HG03565 (cell line): ENCODE data around the gene DIPK1A.
"Not testable (repeated sequence)": the region's sequence is repeated elsewhere in the genome, so short reads cannot be mapped to it uniquely, and the experiment has no call there.

Experiments
- ATAC-seq: cut with Tn5 transposase; IDR thresholded peaks from one replicate; pipeline ENCODE4 v1.9.1; 2021; ENCODE audit warnings: mild to moderate bottlenecking, moderate library complexity; ENCODE audit not compliant: unreplicated experiment

DIPK1A gene

DNA sequence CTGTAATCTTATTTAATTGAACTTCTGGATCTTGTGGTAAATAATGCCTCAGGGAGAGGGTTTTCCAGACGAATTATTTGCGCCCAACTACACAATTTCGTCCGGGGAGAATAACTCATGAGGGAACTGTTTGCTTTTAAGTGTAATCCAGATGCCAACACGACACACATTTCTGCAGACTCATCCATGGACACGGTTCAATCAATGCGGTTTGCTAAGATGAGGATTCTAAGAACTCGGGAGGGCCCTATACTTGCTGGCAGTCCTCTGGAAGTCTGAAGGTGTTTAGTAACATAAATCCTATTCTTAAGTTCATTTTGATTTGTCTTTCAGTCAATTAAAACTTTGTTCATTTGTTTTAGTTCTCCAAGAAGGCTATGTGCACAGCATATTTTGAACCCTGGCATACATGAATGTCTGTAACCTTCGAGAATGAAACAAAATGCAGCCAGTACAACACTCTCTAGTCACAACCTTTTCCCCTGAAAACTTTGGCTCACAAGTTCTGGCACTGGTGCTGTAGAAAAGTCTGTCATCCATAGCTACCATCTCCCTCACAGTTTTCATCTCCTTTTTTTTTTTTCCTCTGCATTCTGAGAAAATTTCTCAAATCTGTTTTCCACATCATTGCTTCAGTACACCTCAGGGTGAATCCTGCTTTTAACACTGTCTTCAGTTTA, 38.8 kb downstream of the DIPK1A start:
- ATAC-seq: no peak

- ATAC-seq: no peak
These were observed 39.9 kb downstream of the DIPK1A start for GRCh38 chr1:92921031-92922023.

- no peak for ATAC-seq
These were observed 44.4 kb downstream of the DIPK1A start for GRCh38 chr1:92916899-92917298.

GRCh38 chr1:92915547-92915946, 45.7 kb downstream of the DIPK1A start:
- no peak for ATAC-seq

DNA sequence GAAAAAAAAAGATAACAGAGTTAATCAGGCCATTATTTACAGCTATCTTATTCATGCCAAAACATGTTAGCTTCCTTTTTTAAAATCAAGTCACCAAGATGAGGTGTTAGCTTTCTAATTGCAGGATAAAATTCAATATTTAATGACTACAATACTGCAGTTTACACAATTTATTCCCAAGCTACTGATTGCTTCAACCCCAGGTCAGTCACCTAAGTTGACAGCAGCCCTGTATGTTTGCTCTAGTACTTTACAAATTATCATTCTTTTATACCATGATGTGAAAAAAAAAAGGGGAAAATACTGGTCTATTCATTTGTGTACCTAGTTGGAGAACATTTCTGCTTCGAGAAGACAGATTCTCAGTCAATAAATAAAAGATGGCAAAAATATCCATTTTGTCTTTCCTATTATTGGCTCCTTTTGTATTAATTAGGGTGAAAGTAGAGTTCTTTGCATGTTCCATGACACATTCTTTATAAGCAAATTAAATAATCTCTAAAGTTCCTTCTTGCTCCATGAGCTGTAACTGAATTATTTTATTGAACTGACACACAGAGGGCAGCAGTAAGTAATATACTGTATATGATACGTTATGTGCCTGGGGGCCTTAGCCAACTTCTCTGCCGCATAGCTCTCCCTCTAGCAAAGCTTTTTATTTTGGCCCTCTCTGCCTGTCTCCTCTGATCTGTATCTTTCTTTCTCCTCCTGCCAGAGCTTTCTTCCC, 48.0 kb downstream of the DIPK1A start:
- no peak for ATAC-seq

DNA sequence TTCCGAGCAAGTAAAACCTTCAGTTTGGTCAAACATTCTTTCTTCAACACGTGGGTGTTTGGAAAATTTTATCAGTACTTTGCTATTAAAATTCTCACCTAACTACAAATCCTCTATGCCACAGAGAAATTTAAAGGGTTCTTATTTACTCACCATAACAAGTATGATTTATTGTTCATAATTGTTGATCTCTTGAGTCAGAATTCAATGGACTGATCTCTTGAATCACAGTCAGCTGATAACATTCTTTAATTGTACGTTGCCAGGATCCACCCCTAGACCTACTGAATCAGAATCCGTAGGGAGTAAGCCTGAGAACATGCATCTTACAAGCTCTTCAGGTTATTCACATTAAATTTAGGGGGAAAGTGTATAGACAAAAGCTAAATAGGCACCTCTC, 51.2 kb downstream of the DIPK1A start:
- ATAC-seq: no peak

DNA sequence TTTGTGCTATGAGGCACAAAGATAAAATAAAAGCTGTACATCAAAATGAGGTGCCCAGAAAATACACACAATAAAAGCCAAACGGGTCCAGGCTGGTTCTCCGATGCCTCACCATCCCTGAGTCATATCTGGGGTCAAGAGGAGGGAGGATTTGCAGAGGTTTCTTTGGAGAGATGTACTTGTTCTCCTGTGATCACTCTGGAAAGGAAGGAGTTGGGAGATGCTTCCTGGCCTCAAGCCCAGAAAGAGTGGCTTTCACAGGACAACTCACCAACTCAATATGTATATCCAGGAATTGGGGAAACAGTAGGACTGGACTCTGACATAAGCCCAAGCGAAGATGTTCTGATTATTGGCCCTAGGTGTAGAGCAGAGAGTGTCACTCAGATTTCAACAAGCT, 51.9 kb downstream of the DIPK1A start:
- ATAC-seq: no peak

GRCh38 chr1:92907949-92908684, 53.1 kb downstream of the DIPK1A start:
- no peak for ATAC-seq

- ATAC-seq: no peak
These were observed 57.5 kb downstream of the DIPK1A start for GRCh38 chr1:92903765-92904164.

GRCh38 chr1:92902406-92902744, 58.9 kb downstream of the DIPK1A start:
- ATAC-seq: no peak

DNA sequence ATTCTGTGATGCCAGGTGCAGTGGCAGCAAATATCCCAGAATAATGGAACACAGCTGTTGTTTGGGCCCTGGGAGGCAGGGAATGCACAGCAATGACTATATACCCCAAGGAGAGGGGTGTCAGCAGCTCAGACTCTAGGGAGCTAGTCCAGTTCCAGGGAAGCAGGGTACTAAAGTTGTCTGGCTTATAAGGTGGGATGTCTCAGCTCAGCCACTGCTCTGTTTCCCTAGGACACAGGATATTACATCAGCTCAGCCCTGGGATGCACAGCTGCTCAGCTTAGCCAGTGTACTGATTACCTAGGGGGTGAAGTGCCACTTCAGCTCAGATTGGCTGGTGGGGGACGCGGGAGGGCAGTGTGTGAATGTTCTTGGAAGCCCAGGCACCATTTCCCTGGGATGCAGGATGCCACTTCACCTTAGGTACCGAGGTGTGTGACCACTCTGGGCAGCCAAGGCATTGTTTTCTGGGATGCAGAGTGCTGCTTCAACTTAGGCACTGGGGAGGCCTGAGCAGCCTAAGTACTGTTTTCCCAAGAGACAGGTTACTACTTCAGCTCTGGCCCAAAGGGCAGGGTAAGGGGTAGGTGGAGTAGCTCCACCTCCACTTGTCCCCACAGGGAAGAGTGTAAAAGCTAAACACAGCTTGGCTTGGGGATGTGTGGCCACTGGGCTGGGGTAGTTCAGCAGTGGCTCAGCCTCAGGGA, 59.4 kb downstream of the DIPK1A start:
- ATAC-seq: no peak

- no peak for ATAC-seq
These were observed 60.1 kb downstream of the DIPK1A start for GRCh38 chr1:92901126-92901525.

DNA sequence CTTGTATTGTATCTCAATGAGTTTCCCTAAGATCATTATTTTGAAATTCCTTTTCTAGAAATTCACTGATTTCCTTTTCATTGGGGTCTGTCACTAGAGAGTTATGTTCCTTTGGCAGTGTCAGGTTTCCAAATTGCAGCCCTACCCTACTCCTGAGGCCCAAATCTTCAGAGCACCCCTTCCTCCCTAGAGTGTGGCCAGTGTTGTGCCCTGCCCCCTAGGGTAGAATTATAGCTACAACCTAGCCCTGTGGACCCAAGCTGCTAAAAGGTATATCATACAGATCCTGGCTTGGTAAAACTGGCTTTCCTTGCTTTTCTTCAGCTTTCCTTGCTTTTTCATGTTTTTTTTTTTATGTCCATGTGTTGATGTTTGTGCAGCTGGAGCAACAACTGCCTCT, 60.7 kb downstream of the DIPK1A start:
- ATAC-seq: no peak

GRCh38 chr1:92899780-92900179, 61.5 kb downstream of the DIPK1A start:
- no peak for ATAC-seq

GRCh38 chr1:92898053-92898452, 63.2 kb downstream of the DIPK1A start:
- not testable (repeated sequence) for ATAC-seq

DNA sequence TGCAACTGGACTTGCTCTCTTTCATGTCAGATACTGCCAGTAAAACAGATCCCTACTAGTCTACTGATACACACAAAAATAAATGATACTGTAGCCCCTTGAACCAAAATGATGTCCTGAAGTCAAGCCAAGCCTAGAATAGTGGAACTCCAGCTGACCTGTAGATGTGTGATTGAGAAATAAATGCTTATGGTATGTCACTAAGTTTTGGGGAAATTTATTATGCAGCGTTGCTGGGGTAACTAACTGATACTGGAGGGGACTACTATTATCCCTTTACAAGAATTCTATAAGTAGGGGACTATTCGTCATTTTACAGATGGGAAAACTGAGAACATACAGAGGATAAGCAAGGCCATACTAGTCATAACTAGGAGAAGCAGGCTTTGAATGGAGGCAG, 73.8 kb downstream of the DIPK1A start:
- no peak for ATAC-seq

DNA sequence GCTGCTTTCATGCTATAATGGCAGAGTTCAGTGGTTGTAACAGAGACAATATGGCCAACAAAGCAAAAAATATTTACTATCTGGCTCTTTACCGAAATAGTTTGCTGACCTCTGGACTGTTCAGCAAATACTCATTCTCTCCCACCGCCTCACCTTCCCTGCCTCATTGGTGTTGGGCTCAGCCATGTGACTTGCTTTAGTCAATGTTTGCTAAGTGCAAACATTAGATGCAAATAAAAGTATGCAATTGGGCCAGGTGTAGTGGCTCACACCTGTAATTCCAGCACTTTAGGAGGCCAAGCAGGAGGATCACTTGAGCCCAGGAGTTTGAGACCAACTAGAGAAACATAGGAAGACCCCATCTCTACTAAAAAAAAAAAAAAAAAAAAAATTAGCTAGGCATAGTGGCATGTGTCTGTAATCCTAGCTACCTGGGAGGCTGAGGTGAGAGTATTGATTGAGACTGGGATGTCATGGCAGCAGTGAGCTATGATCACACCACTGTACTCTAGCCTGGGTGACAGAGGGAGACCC, 74.3 kb downstream of the DIPK1A start:
- no peak for ATAC-seq

DNA sequence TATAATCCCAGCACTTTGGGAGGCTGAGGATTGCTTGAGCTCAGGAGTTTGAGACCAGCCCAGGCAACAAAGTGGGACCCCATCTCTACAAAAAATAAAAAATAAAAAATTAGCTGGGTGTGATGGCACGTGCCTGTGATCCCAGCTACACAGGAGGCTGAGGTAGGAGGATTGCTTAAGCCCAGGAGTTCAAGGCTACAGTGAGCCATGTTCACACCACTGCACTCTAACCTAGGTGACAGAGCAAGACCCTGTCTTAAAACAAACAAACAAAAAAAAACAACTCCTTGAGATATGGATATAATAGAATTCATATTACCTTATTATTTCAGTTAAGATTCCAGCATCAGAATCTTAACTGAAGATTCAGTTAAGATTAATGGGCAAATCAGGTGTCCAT, 77.1 kb downstream of the DIPK1A start:
- no peak for ATAC-seq

DNA sequence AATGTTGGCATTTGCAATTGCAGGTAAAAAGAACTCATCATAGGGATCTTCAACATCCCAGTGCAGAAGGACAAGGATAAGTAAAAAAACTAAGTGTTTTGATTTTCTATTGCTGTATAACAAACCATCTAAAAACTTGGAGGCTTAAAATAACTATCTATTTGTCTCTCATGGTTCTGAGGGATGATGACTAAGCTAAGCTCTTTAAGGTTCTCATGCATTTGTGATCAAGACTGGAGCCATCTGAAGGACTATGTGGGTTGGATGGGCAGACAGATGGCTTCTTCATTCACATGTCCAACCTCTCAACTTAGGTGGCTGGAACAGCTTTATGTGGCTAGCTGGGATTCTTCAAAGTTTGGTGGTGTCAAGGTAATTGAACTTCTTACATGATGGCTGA, 78.0 kb downstream of the DIPK1A start:
- ATAC-seq: no peak

DNA sequence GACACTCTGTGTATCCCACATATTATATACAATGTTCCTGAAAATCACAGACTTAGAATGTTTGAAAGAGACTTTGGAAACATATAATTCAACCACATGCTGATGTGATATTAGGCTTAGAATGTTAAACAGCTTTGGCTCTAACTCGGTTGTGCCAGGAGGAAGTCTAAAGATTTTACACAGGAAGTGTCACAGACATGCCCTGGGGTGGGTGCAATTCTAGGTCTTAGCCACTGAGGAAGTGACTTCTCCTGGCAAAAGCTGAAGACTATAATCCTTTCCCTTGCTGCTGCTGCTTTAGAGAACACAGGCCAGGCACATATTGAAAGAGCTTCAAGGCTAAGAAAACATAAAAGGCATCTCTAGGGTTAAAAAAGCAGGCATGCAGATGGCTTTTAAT, 78.4 kb downstream of the DIPK1A start:
- no peak for ATAC-seq
